HCT116 (cell line): ENCODE data around the gene RNF39. TPM values are rescaled to one million over a fixed set of nuclear protein-coding genes. Genes with fewer than 3 reads are reported as not detected.
A peak's percentile ranks its signal among the peaks of the same experiment; 100 is the strongest.

Experiments
- ATAC-seq: fragments of 200-7000 bp; cut with Tn5 transposase; 2 replicates; pipeline ENCODE4 v1.9.1; 2020; ENCODE audit warnings: mild to moderate bottlenecking, moderate library complexity
- BruUV-seq: library from RNA; stranded (reverse); fragments of 400-500 nt; replicated peaks from 2 replicates; lab custom pipeline; 2021; lab: Mats Ljungman, UMichigan
- CTCF ChIA-PET: fragments of 300-600 bp; sonication (Branson Sonifier 250); formaldehyde crosslinking; loops from one replicate; lab custom pipeline; 2021; ENCODE audit warnings: antibody characterized with exemption; lab: Charles Lee
- POLR2A ChIA-PET: fragments of 300-600, 350-600 bp; sonication (Branson Sonifier 250); formaldehyde crosslinking; loops from one replicate; lab custom pipeline; 2021; ENCODE audit warnings: antibody characterized with exemption; lab: Charles Lee
- RAD21 ChIA-PET, 2 experiments: fragments of 300-600 bp; sonication (Branson Sonifier 250); formaldehyde crosslinking; loops; one replicate each; lab custom pipeline; 2023; ENCODE audit warnings: low total read pairs in 2 of 2; ENCODE audit not compliant: uncharacterized antibody in 2 of 2, unreplicated experiment in 2 of 2, low non-redundant PET in 1 of 2; lab: Charles Lee
- DNase-seq: peaks from one replicate; pipeline ENCODE4 v3.0.0-alpha.2; 2010; ENCODE audit warnings: low read depth, low spot score
- H2AFZ ChIP-seq: fragments of 200-600 bp; shearing (Covaris generic), sonication (generic); 2 replicates; pipeline ENCODE4 v1.6.1; 2017; ENCODE audit warnings: low read depth, mixed run types, mixed read lengths, antibody characterized with exemption, low read length; ENCODE audit not compliant: poor library complexity, severe bottlenecking
- H3K27ac ChIP-seq: 2 replicates; pipeline ENCODE4 v1.5.1; 2012; ENCODE audit warnings: low read depth, low read length
- H3K27me3 ChIP-seq: fragments of 200-600 bp; sonication (generic); 2 replicates; pipeline ENCODE4 v1.6.1; 2016; ENCODE audit warnings: mixed run types, low read length, mixed read lengths; ENCODE audit not compliant: insufficient read depth
- H3K36me3 ChIP-seq, 2 experiments: fragments of 200-500 bp in 1 of 2; fragments of 200-600 bp in 1 of 2; sonication (Bioruptor generic) in 1 of 2; sonication (generic) in 1 of 2; 2 replicates each; pipeline versions ENCODE4 v1.5.1 to v1.6.1; 2014 to 2016; ENCODE audit warnings: low read length in 2 of 2, inconsistent platforms in 1 of 2, mixed read lengths in 1 of 2, mixed run types in 1 of 2; ENCODE audit not compliant: insufficient read depth in 2 of 2, control insufficient read depth in 1 of 2
- H3K4me1 ChIP-seq, 2 experiments: fragments of 200-600 bp in 1 of 2; sonication (generic) in 1 of 2; 2 replicates each; pipeline versions ENCODE4 v1.5.1 to v1.6.1; 2012 to 2017; ENCODE audit warnings: low read length in 2 of 2, inconsistent platforms in 1 of 2, mild to moderate bottlenecking in 1 of 2, mixed read lengths in 1 of 2, mixed run types in 1 of 2, moderate library complexity in 1 of 2; ENCODE audit not compliant: insufficient read depth in 2 of 2, control insufficient read depth in 1 of 2
- H3K4me2 ChIP-seq: fragments of 200-600 bp; sonication (generic); 2 replicates; pipeline ENCODE4 v1.6.1; 2017; ENCODE audit warnings: mixed run types, low read length, mixed read lengths
- H3K4me3 ChIP-seq, 2 experiments: fragments of 200-600 bp in 1 of 2; sonication (generic) in 1 of 2; replicated peaks in 1 of 2; 2 replicates each; pipeline ENCODE4 v1.5.1; 2011 to 2016; ENCODE audit warnings: low read length in 2 of 2, control low read depth in 1 of 2, low read depth in 1 of 2, mild to moderate bottlenecking in 1 of 2, mixed read lengths in 1 of 2, mixed run types in 1 of 2
- H3K79me2 ChIP-seq: fragments of 200-600 bp; sonication (generic); 2 replicates; pipeline ENCODE4 v1.6.1; 2017; ENCODE audit warnings: mild to moderate bottlenecking, mixed run types, low read length, moderate library complexity, mixed read lengths; ENCODE audit not compliant: insufficient read depth
- H3K9ac ChIP-seq: fragments of 200-600 bp; sonication (generic); 2 replicates; pipeline ENCODE4 v1.6.1; 2016; ENCODE audit warnings: low read length, mixed read lengths
- H3K9me2 ChIP-seq: fragments of 200-600 bp; sonication (generic), shearing (Covaris generic); 2 replicates; pipeline ENCODE4 v1.6.1; 2017; ENCODE audit warnings: mixed run types, mild to moderate bottlenecking, moderate library complexity; ENCODE audit not compliant: insufficient read depth
- H3K9me3 ChIP-seq, 2 experiments: fragments of 200-500 bp in 1 of 2; fragments of 200-600 bp in 1 of 2; sonication (Bioruptor generic) in 1 of 2; sonication (generic) in 1 of 2; 2 replicates each; pipeline ENCODE4 v1.6.1; 2014 to 2017; ENCODE audit warnings: low read length in 2 of 2, mixed read lengths in 2 of 2, inconsistent platforms in 1 of 2, low read depth in 1 of 2, mild to moderate bottlenecking in 1 of 2, mixed run types in 1 of 2, moderate library complexity in 1 of 2; ENCODE audit not compliant: control insufficient read depth in 1 of 2, insufficient read depth in 1 of 2
- H4K20me1 ChIP-seq: fragments of 200-600 bp; sonication (generic), shearing (Covaris generic); 2 replicates; pipeline ENCODE4 v1.6.1; 2017; ENCODE audit warnings: mixed run types, mild to moderate bottlenecking, moderate library complexity; ENCODE audit not compliant: insufficient read depth
- CBX3 ChIP-seq: IDR thresholded peaks from 2 replicates; pipeline ENCODE4 v1.6.1; 2012; ENCODE audit warnings: low read depth
- CEBPB ChIP-seq: IDR thresholded peaks from 2 replicates; pipeline ENCODE4 v1.6.1; 2012; ENCODE audit warnings: low read depth
- EGR1 ChIP-seq: IDR thresholded peaks from 2 replicates; pipeline ENCODE4 v1.6.1; 2012; ENCODE audit warnings: low read depth
- EZH2 ChIP-seq: fragments of 200-600 bp; sonication (generic); IDR thresholded peaks from 2 replicates; pipeline ENCODE4 v1.6.1; 2017; ENCODE audit warnings: antibody characterized with exemption, mixed run types
- EZH2phosphoT487 ChIP-seq: fragments of 200-600 bp; IDR thresholded peaks from 2 replicates; pipeline ENCODE4 v1.6.1; 2018; ENCODE audit warnings: antibody characterized with exemption, borderline replicate concordance
- FOSL1 ChIP-seq: IDR thresholded peaks from 2 replicates; pipeline ENCODE4 v1.6.1; 2012; ENCODE audit warnings: low read depth
- JUND ChIP-seq: IDR thresholded peaks from 2 replicates; pipeline ENCODE4 v1.6.1; 2012
- MAX ChIP-seq: IDR thresholded peaks from 2 replicates; pipeline ENCODE4 v1.6.1; 2012
- POLR2A ChIP-seq: IDR thresholded peaks from 2 replicates; pipeline ENCODE4 v1.7.0; 2011; ENCODE audit warnings: borderline replicate concordance; ENCODE audit not compliant: insufficient read depth, insufficient read length; ENCODE audit errors: extremely low read depth
- POLR2AphosphoS5 ChIP-seq: IDR thresholded peaks from 2 replicates; pipeline ENCODE4 v1.6.1; 2011; ENCODE audit warnings: mild to moderate bottlenecking, low read depth, low read length, moderate library complexity
- SP1 ChIP-seq: IDR thresholded peaks from 2 replicates; pipeline ENCODE4 v1.6.1; 2012; ENCODE audit warnings: low read depth
- TCF7L2 ChIP-seq: IDR thresholded peaks from 2 replicates; pipeline ENCODE4 v1.7.0; 2011; ENCODE audit warnings: borderline replicate concordance, inconsistent platforms; ENCODE audit not compliant: insufficient read depth, insufficient read length; ENCODE audit errors: extremely low read depth
- ZFX ChIP-seq: fragments of 450-650 bp; IDR thresholded peaks from 2 replicates; pipeline ENCODE4 v1.6.1; 2017
- intact Hi-C: fragments of 100-400 bp; cut with micrococcal nuclease; formaldehyde crosslinking; loops from 2 replicates; pipeline ENCODE4 v1.10.0; 2022
- total RNA-seq: library from RNA; stranded (reverse); gene quantifications from one replicate; pipeline ENCODE4 v1.2.1, GENCODE V29; 2021; ENCODE audit not compliant: unreplicated experiment
- TF ChIP-seq, protein P1 (sequence below): IDR thresholded peaks from 2 replicates; pipeline ENCODE4 v1.6.1; 2011; ENCODE audit warnings: mild to moderate bottlenecking, low read length, moderate library complexity; ENCODE audit not compliant: insufficient replicate concordance; ENCODE audit errors: extremely low read depth
- TF ChIP-seq, protein P2 (sequence below): IDR thresholded peaks from 2 replicates; pipeline ENCODE4 v1.6.1; 2012

The RNF39 gene
- total RNA-seq, 1 experiment from 2014 or later = 0.22 TPM

DNA sequence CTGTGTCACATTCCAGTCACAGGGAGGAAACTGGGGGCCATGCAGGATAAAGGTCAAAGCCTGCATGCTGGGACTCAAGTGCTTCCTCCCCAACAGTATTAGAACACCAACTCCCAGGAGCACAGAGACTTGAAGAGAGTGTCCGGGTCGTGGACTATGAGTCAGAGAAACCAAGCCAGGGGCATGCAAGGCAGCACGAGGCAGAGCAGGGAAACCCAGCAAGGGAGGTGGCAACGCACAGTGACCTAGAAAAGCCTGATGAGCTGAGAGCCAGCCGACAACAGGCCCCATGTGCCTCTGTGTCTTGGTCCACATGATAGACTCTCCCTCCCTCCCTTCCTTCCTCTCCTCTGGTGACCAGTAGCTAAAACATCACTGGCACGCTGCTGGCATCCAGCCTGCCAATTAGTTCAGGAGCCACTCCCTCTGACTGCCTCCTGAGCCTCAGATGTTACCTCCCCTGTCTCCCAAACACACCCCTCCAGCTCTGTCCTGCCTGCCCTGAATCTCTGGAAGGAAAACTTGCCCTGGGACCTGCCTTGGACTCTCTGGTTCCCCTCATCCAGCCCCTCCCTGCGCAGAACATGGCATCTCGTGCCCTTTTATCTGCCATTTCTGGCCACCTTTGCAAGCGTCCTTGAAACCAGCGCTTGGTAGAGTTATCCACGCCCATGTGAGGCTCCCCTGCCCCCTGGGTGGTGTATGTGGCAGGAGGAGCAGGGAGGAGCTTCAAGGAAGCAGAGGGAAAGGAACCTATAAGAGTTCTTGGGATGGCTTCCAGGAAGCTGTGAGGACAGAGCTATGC, 16.2 kb upstream of the RNF39 start:
- peak overlapping the region; percentile 99 for H2AFZ ChIP-seq
- H3K9me2 ChIP-seq = no peaks in the 10 kb centered on the region
- no peaks in the 10 kb centered on the region for H3K9me3 ChIP-seq
- no TSS peak for BruUV-seq
- H3K27me3 ChIP-seq = no peaks in the 10 kb centered on the region
- ChIA-PET CTCF (interaction anchor here (0.8 to 2.2 kb wide), 4 partner anchors 10 to 127 kb away, joined by 3 to 8 read pairs (median 6); partner anchors contain the start of gene PPP1R11), RAD21 (interaction anchor here in 1 of 2 experiments (1.2 kb wide), 1 partner anchor 11 kb away, joined by 3 read pairs; no protein-coding TSS in a partner anchor), POLR2A (interaction anchor here (1.3 to 1.7 kb wide), 2 partner anchors 10 to 31 kb away, joined by 4 to 18 read pairs; partner anchors contain the start of gene POLR1H)
- peaks cover 17 to 38% of the 10 kb centered on the region in 2 experiments for H3K4me1 ChIP-seq
- no peaks in the 10 kb centered on the region for H3K79me2 ChIP-seq
- H3K36me3 ChIP-seq = no peaks in the 10 kb centered on the region
- TF ChIP-seq, protein P1, sequence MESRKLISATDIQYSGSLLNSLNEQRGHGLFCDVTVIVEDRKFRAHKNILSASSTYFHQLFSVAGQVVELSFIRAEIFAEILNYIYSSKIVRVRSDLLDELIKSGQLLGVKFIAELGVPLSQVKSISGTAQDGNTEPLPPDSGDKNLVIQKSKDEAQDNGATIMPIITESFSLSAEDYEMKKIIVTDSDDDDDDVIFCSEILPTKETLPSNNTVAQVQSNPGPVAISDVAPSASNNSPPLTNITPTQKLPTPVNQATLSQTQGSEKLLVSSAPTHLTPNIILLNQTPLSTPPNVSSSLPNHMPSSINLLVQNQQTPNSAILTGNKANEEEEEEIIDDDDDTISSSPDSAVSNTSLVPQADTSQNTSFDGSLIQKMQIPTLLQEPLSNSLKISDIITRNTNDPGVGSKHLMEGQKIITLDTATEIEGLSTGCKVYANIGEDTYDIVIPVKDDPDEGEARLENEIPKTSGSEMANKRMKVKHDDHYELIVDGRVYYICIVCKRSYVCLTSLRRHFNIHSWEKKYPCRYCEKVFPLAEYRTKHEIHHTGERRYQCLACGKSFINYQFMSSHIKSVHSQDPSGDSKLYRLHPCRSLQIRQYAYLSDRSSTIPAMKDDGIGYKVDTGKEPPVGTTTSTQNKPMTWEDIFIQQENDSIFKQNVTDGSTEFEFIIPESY = no peak
- peak; percentile 99 for TF ChIP-seq CBX3
- peak; percentile 28 for TF ChIP-seq POLR2A
- TF ChIP-seq, protein P2, sequence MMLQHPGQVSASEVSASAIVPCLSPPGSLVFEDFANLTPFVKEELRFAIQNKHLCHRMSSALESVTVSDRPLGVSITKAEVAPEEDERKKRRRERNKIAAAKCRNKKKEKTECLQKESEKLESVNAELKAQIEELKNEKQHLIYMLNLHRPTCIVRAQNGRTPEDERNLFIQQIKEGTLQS = no peak
- no peak for TF ChIP-seq CEBPB
- peak; percentile 72 for TF ChIP-seq TCF7L2
- TF ChIP-seq ZFX = no peak
- peak; percentile 75 for TF ChIP-seq SP1
- peak; percentile 99 for TF ChIP-seq MAX
- peak; percentile 39; the same call in 1 of the 2 replicates for TF ChIP-seq JUND
- no peak for TF ChIP-seq EGR1
- TF ChIP-seq FOSL1 = 0 out of 2 replicates have a peak, but pooled peaks have one; percentile 3
- peak; percentile 47 for TF ChIP-seq POLR2AphosphoS5
- TF ChIP-seq EZH2phosphoT487 = no peak
- TF ChIP-seq EZH2 = no peak
- H3K27ac ChIP-seq = peak overlapping the region; percentile 71
- intact Hi-C loops = no loop called here
- H3K4me2 ChIP-seq = peak overlapping the region; percentile 87
- H3K9ac ChIP-seq = peak overlapping the region; percentile 59
- no peaks in the 10 kb centered on the region for H4K20me1 ChIP-seq
- ATAC-seq (peak; percentile 93), DNase-seq (peak; percentile 85)
- peak overlapping the region; percentile 15 to 52; a peak in 3 of 4 replicates for H3K4me3 ChIP-seq
